Head of caudate nucleus (tissue), 42 donors: ENCODE data around the gene CD200R1L.

Source experiments
- DNase-seq, 42 donors: peaks; one replicate each; pipeline versions ENCODE4 v3.0.0 to v3.0.0-alpha.2; 2020 to 2021; ENCODE audit warnings: mixed read lengths in 7 of 42
- intact Hi-C: fragments of 100-400 bp; cut with DNase I; formaldehyde crosslinking; loops from one replicate; pipeline ENCODE4 v1.15.0; 2022

CD200R1L gene

DNA sequence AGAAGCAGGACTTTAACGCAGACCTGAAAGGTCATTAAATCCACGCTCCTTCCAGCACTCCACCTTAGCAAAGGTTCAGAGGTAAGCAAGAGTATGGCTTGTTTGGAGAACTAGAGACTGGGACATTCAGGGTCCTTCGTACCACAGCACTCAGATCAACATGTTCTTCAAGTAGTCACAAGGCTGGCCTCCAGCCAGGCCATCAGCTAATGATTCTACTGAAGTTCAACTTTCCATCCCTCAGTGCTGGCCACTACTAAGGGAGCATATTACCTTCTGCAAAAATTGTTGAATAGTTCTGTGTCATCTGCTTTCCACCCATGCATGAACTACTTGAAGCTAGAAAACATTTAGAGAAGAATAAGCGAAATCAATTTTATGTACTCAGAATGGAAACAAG is 17.6 kb downstream of the CD200R1L start:
- intact Hi-C loops: no loop called here
- DNase-seq: no peak

GRCh38 chr3:112822064-112823055 is 24.3 kb downstream of the CD200R1L start:
- intact Hi-C loops: no loop called here
- no peak for DNase-seq

- DNase-seq: no peak
- intact Hi-C loops: no loop called here
These were observed 28.4 kb downstream of the CD200R1L start for GRCh38 chr3:112818289-112818688.

- intact Hi-C loops: no loop called here
- no peak for DNase-seq
These were observed 28.9 kb downstream of the CD200R1L start for GRCh38 chr3:112817797-112818196.

DNA sequence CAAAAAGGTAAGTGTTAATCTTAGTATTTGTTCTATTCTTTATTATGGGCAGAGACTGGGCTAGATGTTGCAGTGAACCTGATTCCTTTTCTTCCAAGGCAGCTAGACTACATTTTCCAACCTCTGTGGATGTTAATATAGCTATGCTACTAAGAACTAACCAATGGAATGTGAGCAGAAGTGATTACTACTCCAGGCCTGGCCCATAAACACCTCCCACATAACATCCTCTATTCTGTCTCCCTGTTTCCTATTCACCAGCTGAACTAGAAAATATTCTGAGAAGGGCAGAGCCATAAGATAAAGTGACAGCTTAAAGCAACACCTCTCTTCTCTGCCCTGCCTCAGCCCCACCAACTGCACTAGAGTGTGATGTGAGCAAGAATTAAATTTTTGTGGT is 29.4 kb downstream of the CD200R1L start:
- intact Hi-C loops: no loop called here
- DNase-seq: no peak

- DNase-seq: no peak
These were observed 30.7 kb downstream of the CD200R1L start for GRCh38 chr3:112815981-112816380.

GRCh38 chr3:112814266-112814665 is 32.4 kb downstream of the CD200R1L start:
- intact Hi-C loops: loop anchor here (5.0 kb wide), 1 partner anchor 177 kb away; no protein-coding TSS in a partner anchor
- DNase-seq: peak in 2 of 42 donors; percentile 8 to 15

More at GRCh38 chr3:112815981-112816380, 30.7 kb downstream of the CD200R1L start:
- intact Hi-C loops: no loop called here

- intact Hi-C loops: loop anchor here (5.0 kb wide), 1 partner anchor 176 kb away; no protein-coding TSS in a partner anchor
- DNase-seq: peak in 9 of 42 donors; percentile 5 to 53 (median 17)
These were observed 32.9 kb downstream of the CD200R1L start for GRCh38 chr3:112813723-112814171.

DNA sequence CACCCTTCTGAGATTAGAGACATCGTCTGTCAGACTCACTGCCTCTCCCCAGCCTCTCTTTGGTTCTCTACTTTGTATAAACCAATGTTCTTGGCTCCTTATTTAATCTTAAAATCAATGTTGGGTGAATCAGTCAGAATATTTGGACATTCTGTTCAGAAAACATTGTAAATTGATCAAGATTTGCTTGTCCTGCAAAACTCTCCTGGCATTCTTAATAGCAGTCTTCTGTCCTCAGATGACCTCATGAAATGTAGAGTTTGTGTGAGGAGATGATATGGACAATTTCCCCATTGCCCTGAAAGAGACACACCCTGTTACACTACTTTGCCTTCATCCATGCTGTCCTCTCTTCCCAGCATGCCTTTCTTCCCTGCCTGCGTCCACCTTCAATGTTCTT is 33.6 kb downstream of the CD200R1L start:
- intact Hi-C loops: loop anchor here (5.0 kb wide), 1 partner anchor 176 kb away; no protein-coding TSS in a partner anchor
- no peak for DNase-seq

- intact Hi-C loops: loop anchor here (5.0 kb wide), 1 partner anchor 175 kb away; no protein-coding TSS in a partner anchor
- peak in 11 of 42 donors; percentile 5 to 40 (median 11) for DNase-seq
These were observed 34.6 kb downstream of the CD200R1L start for GRCh38 chr3:112811917-112812660.

GRCh38 chr3:112811131-112811884 is 35.4 kb downstream of the CD200R1L start:
- no peak for DNase-seq
- intact Hi-C loops: loop anchor here (5.0 kb wide), 1 partner anchor 174 kb away; no protein-coding TSS in a partner anchor

GRCh38 chr3:112810561-112810960 is 36.1 kb downstream of the CD200R1L start:
- intact Hi-C loops: loop anchor here (5.0 kb wide), 1 partner anchor 173 kb away; no protein-coding TSS in a partner anchor
- no peak for DNase-seq

GRCh38 chr3:112808136-112808535 is 38.5 kb downstream of the CD200R1L start:
- intact Hi-C loops: no loop called here
- DNase-seq: no peak

DNA sequence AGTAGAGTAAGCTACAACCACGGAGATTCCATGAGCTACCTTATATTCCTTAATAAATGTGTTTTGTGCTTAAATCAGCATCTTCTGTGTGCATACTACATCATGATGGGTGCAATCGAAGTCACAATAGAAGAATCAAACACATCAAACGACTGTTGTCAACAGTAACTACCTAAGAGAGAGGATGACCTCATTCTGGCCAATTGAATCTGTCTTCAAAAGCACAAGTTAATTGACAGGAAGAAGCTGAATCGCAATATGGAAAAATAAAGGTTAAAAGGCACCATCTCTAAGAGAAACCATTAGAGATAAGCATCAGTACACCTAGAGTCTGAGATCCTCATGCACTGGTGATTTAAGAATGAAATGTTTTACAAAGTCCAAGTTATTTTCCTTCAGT is 39.0 kb downstream of the CD200R1L start:
- no peak for DNase-seq
- intact Hi-C loops: no loop called here

- DNase-seq: no peak
- intact Hi-C loops: no loop called here
These were observed 39.8 kb downstream of the CD200R1L start for GRCh38 chr3:112806903-112807302.

DNA sequence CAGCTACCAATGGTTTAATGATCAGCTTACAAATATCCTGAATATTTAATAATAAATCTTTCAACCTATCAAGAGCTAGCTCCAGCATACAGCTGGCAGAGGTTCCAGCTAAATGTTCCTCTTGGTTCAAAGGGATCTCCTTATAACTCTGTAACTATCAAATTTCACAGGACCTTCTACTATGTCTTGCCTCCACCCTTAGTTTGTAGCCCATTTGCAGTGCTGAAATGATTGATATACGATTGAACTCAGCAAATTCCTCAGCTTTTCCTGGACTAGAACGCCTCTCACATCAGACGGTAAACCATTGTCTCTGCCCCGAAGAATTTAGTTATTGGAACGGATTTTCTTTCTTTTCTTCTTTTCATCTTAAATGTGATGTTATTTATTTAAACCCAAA is 41.5 kb downstream of the CD200R1L start:
- DNase-seq: no peak
- intact Hi-C loops: no loop called here

DNA sequence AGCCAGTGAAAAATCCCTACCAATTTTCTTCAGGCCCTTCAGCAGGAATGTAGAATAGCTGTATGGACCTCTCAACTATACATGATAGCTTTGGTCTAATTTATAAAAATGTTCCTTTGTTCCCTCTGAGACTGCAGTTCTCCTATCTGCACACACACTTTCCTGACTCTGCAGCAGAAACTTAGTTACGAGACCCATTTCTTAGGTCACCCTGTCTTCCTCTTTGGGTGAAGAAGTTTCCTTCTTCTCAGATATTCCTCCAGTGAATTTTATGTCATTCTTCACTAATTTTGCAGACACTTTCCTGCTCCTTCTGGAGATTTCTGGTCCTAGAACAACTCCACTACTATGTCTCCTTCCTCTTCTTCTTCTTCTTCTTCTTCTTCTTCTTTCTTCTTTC is 42.6 kb downstream of the CD200R1L start:
- no peak for DNase-seq
- intact Hi-C loops: no loop called here

GRCh38 chr3:112803467-112803866 is 43.2 kb downstream of the CD200R1L start:
- intact Hi-C loops: no loop called here
- no peak for DNase-seq

GRCh38 chr3:112802338-112802737 is 44.3 kb downstream of the CD200R1L start:
- DNase-seq: no peak
- intact Hi-C loops: no loop called here
